ENCODE results near the gene CASS4. TPM values are rescaled to one million over a fixed set of nuclear protein-coding genes. Genes with fewer than 3 reads are reported as not detected.
A peak's percentile ranks its signal among the peaks of the same experiment; 100 is the strongest.
"Not testable (repeated sequence)": the region's sequence is repeated elsewhere in the genome, so short reads cannot be mapped to it uniquely, and the experiment has no call there.

The CASS4 gene
- polyA plus RNA-seq, 3 donors from 2014 or later = 3.2 to 5.5 (median 3.5) TPM

DNA sequence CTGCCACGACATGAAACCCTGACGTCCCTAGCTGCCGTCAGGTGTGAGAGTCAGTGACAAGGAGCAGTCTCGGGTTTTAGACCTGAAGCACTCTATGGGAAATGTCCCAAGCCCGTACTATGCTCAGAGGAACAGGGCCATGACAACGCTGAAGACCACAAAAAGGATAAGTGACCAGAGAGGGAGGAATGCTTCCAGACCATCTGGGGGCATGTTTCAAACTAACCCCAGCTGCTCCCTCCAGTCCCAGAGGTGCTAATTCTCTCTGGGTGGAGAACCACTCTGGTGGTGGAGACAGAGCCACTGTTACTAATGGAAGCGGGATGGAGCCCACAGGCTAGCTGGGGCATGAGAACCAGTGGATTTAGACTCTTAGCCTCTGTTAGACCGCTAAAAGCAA lies 28.7 kb upstream of the CASS4 start:
- Mint-ChIP-seq H3K36me3 (peaks cover 0 to 5% (median 0%) of the 10 kb centered on the region in 3 donors), H3K27ac (no peak overlapping the region), H3K4me1 (no peaks in the 10 kb centered on the region), H3K4me3 (no peak overlapping the region), H3K9me3 (no peaks in the 10 kb centered on the region), H3K27me3 (ENCODE audit: low read depth in 3 of 3) (no peaks in the 10 kb centered on the region)
- no peak for DNase-seq

GRCh38 chr20:56385130-56385529 lies 26.9 kb upstream of the CASS4 start:
- no peaks in the 10 kb centered on the region for H3K27me3 Mint-ChIP-seq (ENCODE audit: low read depth in 3 of 3)
- H3K9me3 Mint-ChIP-seq = no peaks in the 10 kb centered on the region
- H3K4me1 Mint-ChIP-seq = peaks cover 0 to 1% of the 10 kb centered on the region in 2 donors
- no peak overlapping the region for H3K4me3 Mint-ChIP-seq
- peaks cover 8% of the 10 kb centered on the region in 3 donors for H3K36me3 Mint-ChIP-seq
- H3K27ac Mint-ChIP-seq = no peak overlapping the region
- no peak for DNase-seq

- peaks cover 8% of the 10 kb centered on the region in 3 donors for H3K36me3 Mint-ChIP-seq
- DNase-seq = no peak
- H3K4me3 Mint-ChIP-seq = no peak overlapping the region
- no peaks in the 10 kb centered on the region for H3K27me3 Mint-ChIP-seq (ENCODE audit: low read depth in 3 of 3)
- H3K9me3 Mint-ChIP-seq = no peaks in the 10 kb centered on the region
- no peak overlapping the region for H3K27ac Mint-ChIP-seq
- H3K4me1 Mint-ChIP-seq = peaks cover 0 to 6% of the 10 kb centered on the region in 2 donors
Observed at GRCh38 chr20:56386219-56386618, 25.8 kb upstream of the CASS4 start.

- peaks cover 8% of the 10 kb centered on the region in 3 donors for H3K36me3 Mint-ChIP-seq
- H3K27ac Mint-ChIP-seq = no peak overlapping the region
- no peak overlapping the region for H3K4me3 Mint-ChIP-seq
- H3K27me3 Mint-ChIP-seq (ENCODE audit: low read depth in 3 of 3) = no peaks in the 10 kb centered on the region
- DNase-seq = no peak
- H3K9me3 Mint-ChIP-seq = no peaks in the 10 kb centered on the region
- H3K4me1 Mint-ChIP-seq = peaks cover 0 to 15% of the 10 kb centered on the region in 2 donors
Observed at GRCh38 chr20:56388882-56389281, 23.2 kb upstream of the CASS4 start.

DNA sequence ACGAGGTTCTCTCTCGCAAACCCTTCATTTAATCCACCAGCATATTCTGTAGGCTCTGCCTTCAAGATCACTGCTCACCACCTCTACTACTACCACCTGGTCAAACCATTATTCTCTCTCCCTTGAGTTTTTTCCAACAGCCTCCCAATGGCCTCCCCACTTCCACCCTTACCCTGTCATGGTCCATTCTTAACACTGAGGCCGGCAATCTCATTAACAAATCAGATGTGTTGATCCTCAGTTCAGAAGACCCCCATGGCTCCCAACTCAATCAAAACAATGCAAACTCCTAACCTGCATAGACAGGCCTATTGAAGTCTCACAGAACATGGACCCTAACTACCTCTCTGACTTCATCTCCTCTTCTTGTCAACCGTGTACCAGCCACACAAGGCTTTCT lies 22.3 kb upstream of the CASS4 start:
- Mint-ChIP-seq H3K27ac (peak overlapping the region in 1 of 6 donors; percentile 13), H3K4me1 (peaks cover 0 to 20% of the 10 kb centered on the region in 2 donors), H3K9me3 (no peaks in the 10 kb centered on the region), H3K4me3 (peak overlapping the region in 1 of 5 donors; percentile 8), H3K27me3 (ENCODE audit: low read depth in 3 of 3) (no peaks in the 10 kb centered on the region), H3K36me3 (peaks cover 8% of the 10 kb centered on the region in 3 donors)
- DNase-seq = no peak

DNA sequence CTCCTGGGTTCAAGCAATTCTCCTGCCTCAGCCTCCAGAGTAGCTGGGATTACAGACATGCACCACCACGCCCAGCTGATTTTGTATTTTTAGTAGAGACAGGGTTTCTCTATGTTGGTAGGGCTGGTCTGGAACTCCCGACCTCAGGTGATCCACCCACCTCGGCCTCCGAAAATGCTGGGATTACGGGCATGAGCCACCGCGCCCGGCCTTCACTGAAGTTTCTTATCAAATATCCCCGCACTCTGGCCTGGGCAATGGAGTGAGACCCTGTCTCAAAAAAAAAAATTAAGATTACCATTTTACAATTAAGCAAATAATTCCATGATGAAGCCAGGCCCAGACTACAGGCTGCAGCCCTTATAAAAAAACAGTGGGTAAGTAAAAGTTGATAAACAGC lies 21.7 kb upstream of the CASS4 start:
- H3K27me3 Mint-ChIP-seq (ENCODE audit: low read depth in 3 of 3); H3K9me3 Mint-ChIP-seq; H3K27ac Mint-ChIP-seq; H3K4me3 Mint-ChIP-seq; DNase-seq: not testable (repeated sequence)
- H3K36me3 Mint-ChIP-seq = peaks cover 9 to 11% (median 9%) of the 10 kb centered on the region in 3 donors
- H3K4me1 Mint-ChIP-seq = peaks cover 0 to 23% of the 10 kb centered on the region in 2 donors

DNA sequence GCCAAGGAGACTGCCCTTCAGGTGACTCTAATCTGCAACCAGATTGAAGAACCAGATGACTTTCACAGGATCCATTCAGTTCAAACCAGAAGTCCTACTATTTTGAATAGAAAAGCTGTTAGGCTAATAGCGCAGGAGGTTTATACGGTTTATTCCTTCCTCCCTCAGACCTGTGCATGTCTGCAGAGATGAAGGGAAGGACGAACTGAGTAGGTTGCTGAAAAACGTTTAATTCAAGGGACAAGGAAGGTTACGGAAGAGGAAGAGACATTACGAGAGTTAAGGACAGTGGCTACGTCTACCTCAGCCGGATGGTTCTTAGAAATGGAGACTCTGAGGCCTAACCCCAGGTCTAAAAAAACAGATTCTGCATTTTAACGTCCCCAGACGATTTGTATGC lies 21.0 kb upstream of the CASS4 start:
- H3K4me3 Mint-ChIP-seq = no peak overlapping the region
- H3K27me3 Mint-ChIP-seq (ENCODE audit: low read depth in 3 of 3) = no peaks in the 10 kb centered on the region
- peaks cover 0 to 23% of the 10 kb centered on the region in 2 donors for H3K4me1 Mint-ChIP-seq
- no peak for DNase-seq
- peak overlapping the region in 2 of 6 donors; percentile 60 to 85 for H3K27ac Mint-ChIP-seq
- no peaks in the 10 kb centered on the region for H3K9me3 Mint-ChIP-seq
- peaks cover 11 to 17% (median 11%) of the 10 kb centered on the region in 3 donors for H3K36me3 Mint-ChIP-seq

- DNase-seq = no peak
- Mint-ChIP-seq H3K4me1 (peaks cover 0 to 23% of the 10 kb centered on the region in 2 donors), H3K9me3 (no peaks in the 10 kb centered on the region), H3K27me3 (ENCODE audit: low read depth in 3 of 3) (no peaks in the 10 kb centered on the region), H3K27ac (no peak overlapping the region), H3K4me3 (no peak overlapping the region), H3K36me3 (peaks cover 11 to 14% (median 11%) of the 10 kb centered on the region in 3 donors)
Observed at GRCh38 chr20:56391596-56392131, 20.4 kb upstream of the CASS4 start.

- Mint-ChIP-seq H3K4me3 (no peak within 1 kb of the TSS), H3K27me3 (ENCODE audit: low read depth in 3 of 3) (no peaks in the 10 kb centered on the region), H3K9me3 (no peaks in the 10 kb centered on the region), H3K36me3 (peaks cover 14 to 18% (median 15%) of the 10 kb centered on the region in 3 donors), H3K4me1 (peaks cover 0 to 23% of the 10 kb centered on the region in 2 donors), H3K27ac (peak within 1 kb of the TSS in 3 of 6 donors; percentile 60 to 85 (median 70))
- DNase-seq = peak; percentile 99 to 100 (median 100)
Observed at GRCh38 chr20:56392132-56392880, 19.8 kb upstream of the CASS4 start, which contains the start of the genes AURKA and CSTF1. AURKA (minus strand) TSS chr20:56392215; CDS start chr20:56388197, 4,018 bp downstream. CSTF1 (plus strand) TSS chr20:56392645; CDS start chr20:56395553, 2,908 bp downstream.

- peak overlapping the region in 1 of 6 donors; percentile 70 for H3K27ac Mint-ChIP-seq
- peaks cover 16 to 23% (median 18%) of the 10 kb centered on the region in 3 donors for H3K36me3 Mint-ChIP-seq
- no peaks in the 10 kb centered on the region for H3K27me3 Mint-ChIP-seq (ENCODE audit: low read depth in 3 of 3)
- peaks cover 0 to 23% of the 10 kb centered on the region in 2 donors for H3K4me1 Mint-ChIP-seq
- no peak overlapping the region for H3K4me3 Mint-ChIP-seq
- DNase-seq = peak in 1 of 3 donors; percentile 11
- no peaks in the 10 kb centered on the region for H3K9me3 Mint-ChIP-seq
Observed at GRCh38 chr20:56392881-56393482, 19.1 kb upstream of the CASS4 start.

DNA sequence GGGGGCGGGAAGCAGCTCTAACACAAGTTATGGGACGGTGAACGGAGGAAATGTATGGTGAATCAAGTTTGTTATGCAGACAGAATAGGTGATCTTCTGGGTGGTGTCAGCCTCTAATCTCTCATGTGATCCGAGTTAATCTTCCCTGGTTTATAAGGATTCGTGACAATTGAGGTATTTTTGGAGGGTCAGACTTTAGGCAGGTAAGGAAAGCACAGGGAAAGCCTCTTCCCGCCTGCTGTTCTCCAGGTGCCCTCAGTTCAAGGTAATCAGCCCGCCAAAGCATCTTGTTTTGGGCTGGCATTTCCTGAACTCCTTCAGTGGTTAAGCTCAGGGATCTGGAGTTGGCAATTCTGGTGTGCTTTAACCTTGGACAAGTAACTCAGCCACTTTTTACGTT lies 18.4 kb upstream of the CASS4 start:
- H3K36me3 Mint-ChIP-seq = peaks cover 16 to 26% (median 18%) of the 10 kb centered on the region in 3 donors
- peak overlapping the region in 1 of 6 donors; percentile 70 for H3K27ac Mint-ChIP-seq
- DNase-seq = no peak
- H3K9me3 Mint-ChIP-seq = no peaks in the 10 kb centered on the region
- H3K4me3 Mint-ChIP-seq = no peak overlapping the region
- H3K27me3 Mint-ChIP-seq (ENCODE audit: low read depth in 3 of 3) = no peaks in the 10 kb centered on the region
- H3K4me1 Mint-ChIP-seq = peaks cover 0 to 23% of the 10 kb centered on the region in 2 donors

- Mint-ChIP-seq H3K9me3 (no peaks in the 10 kb centered on the region), H3K36me3 (peaks cover 18 to 35% (median 19%) of the 10 kb centered on the region in 3 donors), H3K4me3 (no peak overlapping the region), H3K27me3 (ENCODE audit: low read depth in 3 of 3) (no peaks in the 10 kb centered on the region), H3K4me1 (peaks cover 5 to 25% of the 10 kb centered on the region in 2 donors), H3K27ac (peak overlapping the region in 2 of 6 donors; percentile 55)
- no peak for DNase-seq
Observed at GRCh38 chr20:56395166-56395565, 16.9 kb upstream of the CASS4 start.

DNA sequence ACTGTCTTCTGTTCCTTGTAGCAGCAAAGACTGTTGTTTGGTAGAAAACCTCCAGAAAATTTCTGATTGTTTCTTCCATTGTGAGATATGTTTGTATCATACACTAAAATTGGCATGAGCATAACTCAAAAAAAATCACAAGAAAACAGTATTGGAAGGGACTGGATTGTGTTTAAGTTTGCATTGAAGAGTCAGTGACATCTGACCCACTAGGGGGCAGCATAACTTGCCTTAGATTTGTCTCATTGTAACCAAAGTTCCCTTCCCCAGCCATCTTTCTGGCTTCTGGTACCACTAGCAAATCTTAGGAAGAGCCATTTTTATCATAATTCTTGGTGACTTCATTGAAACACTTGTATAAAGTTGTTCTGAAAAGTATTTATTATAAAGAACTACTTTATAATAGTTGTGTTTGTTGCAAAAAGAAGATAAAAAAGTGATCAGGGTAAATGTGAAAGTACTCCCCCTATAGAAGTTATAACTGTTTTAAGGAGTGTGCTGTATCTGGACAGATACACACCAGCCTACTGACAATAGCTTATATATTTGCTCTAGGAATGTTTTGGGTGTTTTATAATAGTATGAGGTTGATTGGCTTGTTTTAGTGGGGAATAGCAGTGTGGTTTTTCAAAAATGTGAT lies 11.9 kb upstream of the CASS4 start:
- no peaks in the 10 kb centered on the region for H3K9me3 Mint-ChIP-seq
- peak; percentile 64 to 67 (median 65) for DNase-seq
- H3K4me1 Mint-ChIP-seq = peaks cover 6 to 14% of the 10 kb centered on the region in 2 donors
- no peak overlapping the region for H3K4me3 Mint-ChIP-seq
- H3K36me3 Mint-ChIP-seq = peaks cover 22 to 55% (median 33%) of the 10 kb centered on the region in 3 donors
- peak overlapping the region; percentile 5 to 89 (median 79) for H3K27ac Mint-ChIP-seq
- H3K27me3 Mint-ChIP-seq (ENCODE audit: low read depth in 3 of 3) = peaks cover 0 to 2% (median 0%) of the 10 kb centered on the region in 3 donors

Measured in immature natural killer cell (primary cell).